Measurements from ENCODE around the gene TCERG1L. TPM values are rescaled to one million over a fixed set of nuclear protein-coding genes. Genes with fewer than 3 reads are reported as not detected.

Gene TCERG1L
- total RNA-seq, 4 donors from 2014 or later = 0.42 to 1.3 TPM; not detected in 2

GRCh38 chr10:131123496-131123895, 188.0 kb downstream of the TCERG1L start:
- H3K27me3 ChIP-seq = no peaks in the 10 kb centered on the region
- no peak overlapping the region for H3K27ac ChIP-seq
- no peaks in the 10 kb centered on the region for H3K36me3 ChIP-seq
- no peak for TF ChIP-seq EP300 (IDR thresholded peaks at IDR 0.05)
- TF ChIP-seq CTCF (IDR thresholded peaks at IDR 0.05) = no peak
- TF ChIP-seq POLR2A (IDR thresholded peaks at IDR 0.05) = no peak
- peaks cover 0 to 7% (median 0%) of the 10 kb centered on the region in 4 donors for H3K9me3 ChIP-seq
- 91% methylated on average over 9 to 11 of the region's 11 CpGs for WGBS, 2 donors
- H3K4me3 ChIP-seq = no peak overlapping the region
- no peaks in the 10 kb centered on the region for H3K4me1 ChIP-seq
- DNase-seq (ENCODE audit: low spot score in 2 of 2) = no peak

- no peaks in the 10 kb centered on the region for H3K4me1 ChIP-seq
- TF ChIP-seq EP300 (IDR thresholded peaks at IDR 0.05) (no peak), CTCF (IDR thresholded peaks at IDR 0.05) (no peak), POLR2A (IDR thresholded peaks at IDR 0.05) (no peak)
- H3K9me3 ChIP-seq = peaks cover 0 to 7% (median 0%) of the 10 kb centered on the region in 4 donors
- no peaks in the 10 kb centered on the region for H3K27me3 ChIP-seq
- H3K4me3 ChIP-seq = no peak overlapping the region
- 86 to 91% methylated on average over 11 of the region's 11 CpGs for WGBS, 2 donors
- DNase-seq (ENCODE audit: low spot score in 2 of 2) = no peak
- no peak overlapping the region for H3K27ac ChIP-seq
- H3K36me3 ChIP-seq = no peaks in the 10 kb centered on the region
These were observed 189.9 kb downstream of the TCERG1L start for GRCh38 chr10:131121511-131122035.

GRCh38 chr10:131119626-131120355, 191.7 kb downstream of the TCERG1L start:
- 59 to 63% methylated on average over 17 of the region's 17 CpGs for WGBS, 2 donors
- no peak for TF ChIP-seq EP300 (IDR thresholded peaks at IDR 0.05)
- no peak for TF ChIP-seq POLR2A (IDR thresholded peaks at IDR 0.05)
- no peak for TF ChIP-seq CTCF (IDR thresholded peaks at IDR 0.05)
- DNase-seq (ENCODE audit: low spot score in 2 of 2) = no peak

GRCh38 chr10:131117416-131118212, 193.9 kb downstream of the TCERG1L start:
- WGBS, 2 donors = 81 to 86% methylated on average over 21 of the region's 21 CpGs
- DNase-seq (ENCODE audit: low spot score in 2 of 2) = no peak
- no peaks in the 10 kb centered on the region for H3K27me3 ChIP-seq
- H3K4me3 ChIP-seq = no peak overlapping the region
- TF ChIP-seq CTCF (IDR thresholded peaks at IDR 0.05) (no peak), POLR2A (IDR thresholded peaks at IDR 0.05) (no peak), EP300 (IDR thresholded peaks at IDR 0.05) (no peak)
- H3K9me3 ChIP-seq = peaks cover 0 to 2% (median 0%) of the 10 kb centered on the region in 4 donors
- no peak overlapping the region for H3K27ac ChIP-seq
- no peaks in the 10 kb centered on the region for H3K36me3 ChIP-seq
- no peaks in the 10 kb centered on the region for H3K4me1 ChIP-seq

More at GRCh38 chr10:131119626-131120355, 191.7 kb downstream of the TCERG1L start:
- Histone ChIP-seq H3K27me3 (no peaks in the 10 kb centered on the region), H3K36me3 (no peaks in the 10 kb centered on the region), H3K27ac (no peak overlapping the region), H3K4me1 (no peaks in the 10 kb centered on the region), H3K9me3 (peaks cover 0 to 7% (median 0%) of the 10 kb centered on the region in 4 donors), H3K4me3 (no peak overlapping the region)

GRCh38 chr10:131116991-131117375, 194.5 kb downstream of the TCERG1L start:
- Histone ChIP-seq H3K9me3 (no peaks in the 10 kb centered on the region), H3K4me3 (no peak overlapping the region), H3K36me3 (no peaks in the 10 kb centered on the region), H3K4me1 (no peaks in the 10 kb centered on the region), H3K27ac (no peak overlapping the region), H3K27me3 (no peaks in the 10 kb centered on the region)
- DNase-seq (ENCODE audit: low spot score in 2 of 2) = no peak
- WGBS, 2 donors = 89 to 92% methylated on average over 9 of the region's 9 CpGs
- TF ChIP-seq POLR2A (IDR thresholded peaks at IDR 0.05) (no peak), CTCF (IDR thresholded peaks at IDR 0.05) (no peak), EP300 (IDR thresholded peaks at IDR 0.05) (no peak)

Data from tibial nerve (tissue), 4 donors.